Measurements from ENCODE around the gene ITPRIP.

Gene ITPRIP

DNA sequence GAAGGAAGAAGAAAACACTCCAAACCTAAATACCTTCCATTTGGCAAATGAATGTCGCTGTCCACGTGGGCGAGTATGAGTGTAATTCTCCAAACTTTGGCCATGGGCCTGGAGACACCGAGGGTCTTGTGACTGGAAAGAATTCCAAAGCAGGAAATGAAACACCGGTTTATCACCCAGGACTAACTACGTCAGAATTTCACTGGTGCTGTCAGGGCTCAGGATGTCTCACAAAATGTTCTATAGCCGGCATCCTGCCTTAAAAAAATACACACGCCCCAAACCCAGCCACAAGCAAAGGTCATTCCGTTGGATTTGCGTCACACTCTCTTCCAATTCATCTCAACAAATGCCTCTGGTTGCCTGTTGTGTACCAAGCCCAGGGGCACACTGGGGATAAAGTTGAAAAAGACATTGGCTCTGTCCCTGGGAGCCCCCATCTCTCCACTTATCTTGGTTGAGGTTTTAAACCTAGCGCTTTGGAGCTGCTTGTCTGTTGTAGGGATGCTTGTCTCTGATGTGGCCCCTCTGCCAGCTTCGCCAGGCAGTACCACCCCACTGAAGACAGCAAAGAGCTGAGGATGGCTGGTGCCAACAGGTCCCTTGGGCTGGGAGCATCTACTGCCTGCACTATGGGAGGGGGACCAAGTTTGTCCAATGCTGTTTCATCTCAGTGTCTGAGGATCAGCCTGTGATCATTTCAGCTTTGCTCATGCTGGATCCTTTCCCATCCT, 38.1 kb downstream of the ITPRIP start:
- Histone ChIP-seq H3K4me3 (ENCODE audit: insufficient read depth, low read depth, low read length, poor library complexity, severe bottlenecking) (no peak overlapping the region), H3K27ac (ENCODE audit: insufficient read depth, low read length, poor library complexity, severe bottlenecking) (no peak overlapping the region), H3K27me3 (replicated peaks; ENCODE audit: control insufficient read depth, insufficient read depth, low read length, poor library complexity, severe bottlenecking) (no peaks in the 10 kb centered on the region), H3K4me1 (ENCODE audit: control insufficient read depth, insufficient read depth, low read length, poor library complexity, severe bottlenecking) (no peaks in the 10 kb centered on the region), H3K9me3 (ENCODE audit: control insufficient read depth, low read length) (no peaks in the 10 kb centered on the region), H3K36me3 (ENCODE audit: control insufficient read depth, insufficient read depth, low read length) (no peaks in the 10 kb centered on the region)
- DNase-seq, result no peak

DNA sequence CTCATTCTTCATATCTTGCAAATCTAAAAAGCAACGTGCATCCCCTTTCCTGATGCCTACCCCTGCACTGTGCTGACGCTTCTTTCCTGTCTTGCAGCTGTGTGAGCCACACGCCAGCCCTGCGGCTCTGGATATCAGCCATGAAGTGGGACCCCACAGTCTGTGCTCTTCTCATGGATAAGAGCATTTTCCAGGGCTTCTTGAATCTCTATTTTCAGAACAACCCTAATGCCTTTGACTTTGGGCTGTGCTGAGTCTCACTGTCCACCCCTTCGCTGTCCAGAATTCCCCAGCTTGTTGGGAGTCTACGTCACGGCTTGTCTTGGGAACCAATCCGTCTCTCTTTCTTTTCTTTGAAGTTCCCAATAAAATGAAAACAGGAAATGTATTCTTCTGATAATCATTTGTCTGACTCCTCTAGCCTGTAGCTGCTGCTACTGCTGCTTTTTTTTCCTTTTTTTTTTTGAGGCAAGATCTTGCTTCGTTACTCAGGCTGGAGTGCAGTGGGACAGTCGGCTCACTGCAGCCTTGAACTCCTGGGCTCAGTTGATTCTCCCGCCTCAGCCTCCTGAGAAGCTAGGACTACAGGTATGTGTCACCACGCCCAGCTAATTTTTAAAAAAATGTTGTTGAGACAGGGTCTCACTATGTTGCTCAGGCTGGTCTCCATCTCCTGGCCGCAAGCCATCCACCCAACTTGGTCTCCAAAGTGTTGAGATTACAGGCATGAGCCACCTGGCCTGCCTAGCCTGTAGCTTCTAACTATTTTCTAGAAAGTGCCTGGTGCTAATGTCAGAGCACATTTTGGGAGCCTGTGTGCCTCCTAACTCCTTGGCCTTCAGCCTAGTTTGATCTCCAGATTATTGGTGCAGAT, 39.0 kb downstream of the ITPRIP start:
- no peaks in the 10 kb centered on the region for H3K4me1 ChIP-seq (ENCODE audit: control insufficient read depth, insufficient read depth, low read length, poor library complexity, severe bottlenecking)
- no peak overlapping the region for H3K27ac ChIP-seq (ENCODE audit: insufficient read depth, low read length, poor library complexity, severe bottlenecking)
- no peaks in the 10 kb centered on the region for H3K36me3 ChIP-seq (ENCODE audit: control insufficient read depth, insufficient read depth, low read length)
- no peaks in the 10 kb centered on the region for H3K9me3 ChIP-seq (ENCODE audit: control insufficient read depth, low read length)
- no peaks in the 10 kb centered on the region for H3K27me3 ChIP-seq (replicated peaks; ENCODE audit: control insufficient read depth, insufficient read depth, low read length, poor library complexity, severe bottlenecking)
- DNase-seq, result no peak
- H3K4me3 ChIP-seq (ENCODE audit: insufficient read depth, low read depth, low read length, poor library complexity, severe bottlenecking), result no peak overlapping the region

DNA sequence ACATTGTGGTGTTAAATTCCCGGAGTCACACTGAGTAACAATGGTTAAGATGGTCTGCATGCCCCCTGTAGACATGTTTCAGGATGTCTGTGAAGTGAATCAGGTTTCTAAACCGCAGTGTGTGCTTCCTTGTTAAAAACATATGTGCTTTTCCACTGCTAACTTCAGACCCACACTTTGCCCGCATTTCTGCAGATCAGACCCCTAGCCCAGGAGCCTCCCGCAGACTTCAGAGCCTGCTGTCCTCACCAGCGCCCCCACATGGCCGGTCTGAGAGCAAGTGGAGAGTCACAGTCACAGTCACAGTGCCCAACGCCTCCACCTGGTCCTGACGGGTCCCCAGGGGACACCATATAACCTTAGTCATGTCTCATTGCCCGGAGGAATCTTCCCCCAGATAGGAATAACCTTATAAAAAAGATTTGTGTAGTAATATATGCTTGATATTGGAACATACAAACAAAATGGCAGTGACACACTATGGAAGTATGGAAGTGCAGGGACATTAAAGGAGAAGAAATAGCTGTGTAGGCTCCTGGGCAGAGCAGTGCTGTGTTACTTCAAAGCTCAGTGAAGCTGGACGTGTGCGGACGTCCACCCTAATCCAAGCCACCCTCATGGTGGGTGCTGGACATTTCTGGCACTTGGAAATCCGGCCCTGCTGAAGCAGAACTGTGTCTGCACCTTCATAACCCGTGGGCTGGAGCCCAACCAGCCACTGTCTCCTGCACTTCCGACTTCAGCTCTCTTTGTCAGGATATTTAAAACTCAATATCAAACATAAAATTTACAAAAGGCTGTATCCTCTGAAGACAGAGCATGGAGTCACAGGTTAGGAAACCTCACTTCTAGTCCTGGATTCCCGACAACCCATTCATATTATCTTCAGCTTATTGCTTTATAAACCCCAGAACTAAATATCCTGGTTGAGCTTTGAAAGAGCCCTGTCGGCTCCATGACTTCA, 40.3 kb downstream of the ITPRIP start:
- Histone ChIP-seq H3K4me1 (ENCODE audit: control insufficient read depth, insufficient read depth, low read length, poor library complexity, severe bottlenecking) (no peaks in the 10 kb centered on the region), H3K9me3 (ENCODE audit: control insufficient read depth, low read length) (no peaks in the 10 kb centered on the region), H3K36me3 (ENCODE audit: control insufficient read depth, insufficient read depth, low read length) (no peaks in the 10 kb centered on the region), H3K27ac (ENCODE audit: insufficient read depth, low read length, poor library complexity, severe bottlenecking) (no peak overlapping the region), H3K4me3 (ENCODE audit: insufficient read depth, low read depth, low read length, poor library complexity, severe bottlenecking) (no peak overlapping the region), H3K27me3 (replicated peaks; ENCODE audit: control insufficient read depth, insufficient read depth, low read length, poor library complexity, severe bottlenecking) (no peaks in the 10 kb centered on the region)
- DNase-seq, result peak in 1 of 3 donors; percentile 17

DNA sequence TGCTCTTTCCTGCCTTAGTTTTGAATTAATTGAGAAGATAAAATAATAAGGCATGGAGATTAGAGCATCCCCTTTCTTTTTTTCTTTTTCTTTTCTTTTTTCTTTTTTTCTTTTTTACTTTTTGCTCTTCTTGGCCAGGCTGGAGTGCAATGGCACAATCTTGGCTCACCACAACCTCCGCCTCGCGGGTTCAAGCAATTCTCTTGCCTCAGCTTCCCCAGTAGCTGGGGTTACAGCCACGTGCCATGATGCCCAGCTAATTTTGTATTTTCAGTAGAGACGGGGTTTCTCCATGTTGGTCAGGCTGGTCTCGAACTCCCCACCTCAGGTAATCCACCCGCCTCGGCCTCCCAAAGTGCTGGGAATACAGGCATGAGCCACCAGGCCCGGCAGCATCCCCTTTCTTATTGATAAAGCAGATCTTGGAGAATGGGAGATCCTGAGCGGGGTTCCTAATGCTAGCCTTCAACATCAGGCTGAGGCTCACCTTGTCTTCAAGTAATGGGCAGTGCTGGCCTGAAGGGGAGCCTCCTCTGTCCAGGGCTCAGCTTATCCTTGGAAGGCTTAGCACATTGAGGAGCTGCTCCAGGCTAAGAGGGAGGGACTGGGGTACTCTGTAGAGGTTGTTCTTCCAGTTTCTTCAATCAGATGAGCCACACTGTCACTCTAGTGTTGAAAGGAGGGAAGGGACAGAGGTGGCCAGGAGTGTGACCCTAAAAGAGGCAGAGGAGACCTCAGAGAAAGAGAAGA, 41.4 kb downstream of the ITPRIP start:
- Histone ChIP-seq H3K9me3 (ENCODE audit: control insufficient read depth, low read length) (no peaks in the 10 kb centered on the region), H3K36me3 (ENCODE audit: control insufficient read depth, insufficient read depth, low read length) (no peaks in the 10 kb centered on the region), H3K4me1 (ENCODE audit: control insufficient read depth, insufficient read depth, low read length, poor library complexity, severe bottlenecking) (no peaks in the 10 kb centered on the region)

DNA sequence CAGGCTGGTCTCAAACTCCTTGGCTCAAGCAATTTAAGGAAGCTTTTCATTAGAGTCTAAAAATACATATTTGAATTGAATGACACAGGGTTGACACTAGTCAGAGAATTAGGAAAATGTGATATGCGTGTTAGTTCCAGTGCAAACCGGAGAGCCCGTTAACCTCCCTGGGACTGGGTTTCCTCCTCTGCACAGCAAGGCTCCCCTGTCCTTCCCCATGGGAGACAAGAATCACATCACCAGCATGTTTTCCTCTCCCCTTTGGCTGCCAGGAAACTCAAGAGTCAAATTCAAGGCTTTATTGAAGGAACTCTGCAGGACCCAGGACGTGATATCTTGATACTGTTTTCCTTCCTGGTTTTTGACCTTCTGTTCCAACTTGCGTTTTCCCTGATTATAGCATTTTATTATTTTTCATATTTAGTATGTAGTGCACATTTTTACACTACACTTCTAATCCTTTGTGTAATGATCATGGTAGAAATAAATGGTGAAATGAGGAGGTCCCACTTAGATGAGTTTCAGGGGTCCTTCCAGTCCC, 44.4 kb downstream of the ITPRIP start:
- Histone ChIP-seq H3K4me1 (ENCODE audit: control insufficient read depth, insufficient read depth, low read length, poor library complexity, severe bottlenecking) (peaks cover 2% of the 10 kb centered on the region), H3K4me3 (ENCODE audit: insufficient read depth, low read depth, low read length, poor library complexity, severe bottlenecking) (no peak overlapping the region), H3K36me3 (ENCODE audit: control insufficient read depth, insufficient read depth, low read length) (no peaks in the 10 kb centered on the region), H3K9me3 (ENCODE audit: control insufficient read depth, low read length) (no peaks in the 10 kb centered on the region), H3K27me3 (replicated peaks; ENCODE audit: control insufficient read depth, insufficient read depth, low read length, poor library complexity, severe bottlenecking) (peaks cover 5% of the 10 kb centered on the region), H3K27ac (ENCODE audit: insufficient read depth, low read length, poor library complexity, severe bottlenecking) (no peak overlapping the region)
- no peak for DNase-seq

More for the DNA sequence above, 41.4 kb downstream of the ITPRIP start:
- Histone ChIP-seq H3K27ac (ENCODE audit: insufficient read depth, low read length, poor library complexity, severe bottlenecking) (no peak overlapping the region), H3K4me3 (ENCODE audit: insufficient read depth, low read depth, low read length, poor library complexity, severe bottlenecking) (no peak overlapping the region), H3K27me3 (replicated peaks; ENCODE audit: control insufficient read depth, insufficient read depth, low read length, poor library complexity, severe bottlenecking) (no peaks in the 10 kb centered on the region)
- no peak for DNase-seq

DNA sequence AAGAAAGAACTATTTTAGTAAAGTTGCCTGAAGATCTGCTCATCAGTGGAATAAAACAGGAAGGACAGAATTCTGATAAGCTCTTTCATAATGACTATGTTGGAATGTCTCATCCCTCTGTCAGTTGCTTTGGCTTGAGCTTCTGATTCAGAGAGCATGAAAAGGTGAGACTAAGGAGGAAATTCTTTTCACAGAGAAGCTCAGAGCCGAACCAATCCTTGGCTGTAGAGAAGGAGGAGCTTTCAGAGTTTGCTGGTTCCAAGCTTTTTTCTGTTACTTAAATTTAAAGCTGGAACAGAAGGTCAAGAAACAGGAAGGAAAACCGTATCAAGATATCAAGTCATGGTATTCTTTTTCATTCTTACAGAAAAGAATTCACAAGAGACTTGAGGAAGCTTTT, 45.3 kb downstream of the ITPRIP start:
- no peaks in the 10 kb centered on the region for H3K36me3 ChIP-seq (ENCODE audit: control insufficient read depth, insufficient read depth, low read length)
- peaks cover 2% of the 10 kb centered on the region for H3K4me1 ChIP-seq (ENCODE audit: control insufficient read depth, insufficient read depth, low read length, poor library complexity, severe bottlenecking)
- no peak overlapping the region for H3K4me3 ChIP-seq (ENCODE audit: insufficient read depth, low read depth, low read length, poor library complexity, severe bottlenecking)
- no peak overlapping the region for H3K27ac ChIP-seq (ENCODE audit: insufficient read depth, low read length, poor library complexity, severe bottlenecking)
- DNase-seq, result no peak
- H3K9me3 ChIP-seq (ENCODE audit: control insufficient read depth, low read length), result no peaks in the 10 kb centered on the region
- peaks cover 5% of the 10 kb centered on the region for H3K27me3 ChIP-seq (replicated peaks; ENCODE audit: control insufficient read depth, insufficient read depth, low read length, poor library complexity, severe bottlenecking)

DNA sequence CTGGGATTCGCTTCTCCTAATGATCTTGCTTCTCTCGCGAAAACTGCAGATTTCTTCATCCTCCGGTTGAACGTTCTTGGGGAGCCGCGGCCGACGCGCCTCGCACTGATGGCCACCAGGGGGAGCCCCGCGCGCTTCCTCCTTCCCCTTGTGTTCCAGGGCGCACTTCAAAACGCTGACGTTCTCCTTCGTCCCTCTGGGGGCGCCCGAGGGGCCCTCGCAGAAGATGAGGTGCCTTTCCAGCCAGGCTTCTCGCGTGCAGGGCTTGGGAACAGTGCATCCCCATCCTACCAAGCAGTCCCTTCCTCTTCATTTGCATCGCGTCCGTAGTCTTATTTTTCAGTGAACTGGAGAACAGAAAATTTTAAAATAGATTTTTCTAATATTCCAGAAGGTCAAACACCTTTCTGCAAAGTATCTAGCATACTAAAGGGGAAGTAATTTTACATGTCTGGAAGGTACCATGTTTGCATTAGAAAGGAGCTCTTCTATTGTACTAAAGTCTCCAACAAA, 46.8 kb downstream of the ITPRIP start:
- peak; percentile 69 to 82 (median 77) for DNase-seq
- Histone ChIP-seq H3K36me3 (ENCODE audit: control insufficient read depth, insufficient read depth, low read length) (no peaks in the 10 kb centered on the region), H3K4me3 (ENCODE audit: insufficient read depth, low read depth, low read length, poor library complexity, severe bottlenecking) (no peak overlapping the region), H3K4me1 (ENCODE audit: control insufficient read depth, insufficient read depth, low read length, poor library complexity, severe bottlenecking) (peaks cover 2% of the 10 kb centered on the region), H3K27me3 (replicated peaks; ENCODE audit: control insufficient read depth, insufficient read depth, low read length, poor library complexity, severe bottlenecking) (peaks cover 5% of the 10 kb centered on the region), H3K27ac (ENCODE audit: insufficient read depth, low read length, poor library complexity, severe bottlenecking) (no peak overlapping the region), H3K9me3 (ENCODE audit: control insufficient read depth, low read length) (no peaks in the 10 kb centered on the region)

DNA sequence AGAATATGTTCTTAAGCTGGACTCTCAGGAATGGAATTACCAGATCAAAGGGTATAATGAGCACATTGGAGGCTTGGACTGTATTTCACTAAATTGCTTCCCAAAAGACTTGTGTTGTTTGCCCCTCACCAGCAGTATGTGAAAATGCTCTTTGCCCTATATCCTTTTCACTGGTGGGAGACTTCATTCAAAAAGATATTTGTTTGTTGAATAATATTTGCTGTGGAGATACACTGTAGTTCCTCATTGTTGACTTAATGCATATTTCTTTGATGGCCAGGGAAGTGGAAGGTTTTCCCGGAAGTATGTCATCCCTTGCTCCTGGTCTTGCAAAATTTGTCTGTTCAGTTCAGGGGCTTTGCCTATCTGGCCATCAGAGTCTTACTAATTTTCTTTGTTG, 49.9 kb downstream of the ITPRIP start:
- DNase-seq, result no peak
- H3K4me1 ChIP-seq (ENCODE audit: control insufficient read depth, insufficient read depth, low read length, poor library complexity, severe bottlenecking), result peaks cover 2% of the 10 kb centered on the region
- no peaks in the 10 kb centered on the region for H3K36me3 ChIP-seq (ENCODE audit: control insufficient read depth, insufficient read depth, low read length)
- no peak overlapping the region for H3K27ac ChIP-seq (ENCODE audit: insufficient read depth, low read length, poor library complexity, severe bottlenecking)
- no peaks in the 10 kb centered on the region for H3K9me3 ChIP-seq (ENCODE audit: control insufficient read depth, low read length)
- peaks cover 5% of the 10 kb centered on the region for H3K27me3 ChIP-seq (replicated peaks; ENCODE audit: control insufficient read depth, insufficient read depth, low read length, poor library complexity, severe bottlenecking)
- no peak overlapping the region for H3K4me3 ChIP-seq (ENCODE audit: insufficient read depth, low read depth, low read length, poor library complexity, severe bottlenecking)

DNA sequence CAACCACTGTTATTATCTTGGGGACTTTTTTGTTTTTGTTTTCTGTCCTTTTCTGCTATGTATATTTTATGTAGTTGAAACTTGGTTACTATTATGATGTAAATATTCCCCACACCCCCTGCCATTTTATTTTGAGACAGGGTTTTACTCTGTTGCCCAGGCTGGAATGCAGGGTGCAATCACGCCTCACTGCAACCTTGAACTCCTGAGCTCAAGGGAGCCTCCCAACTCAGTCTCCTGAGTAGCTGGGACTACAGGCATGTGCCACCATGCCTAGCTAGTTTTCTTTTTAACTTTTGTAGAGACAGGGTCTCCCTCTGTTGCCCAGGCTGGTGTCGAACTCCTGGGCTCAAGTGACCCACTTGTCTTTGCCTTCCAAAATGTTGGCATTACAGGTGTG, 51.3 kb downstream of the ITPRIP start:
- Histone ChIP-seq H3K4me1 (ENCODE audit: control insufficient read depth, insufficient read depth, low read length, poor library complexity, severe bottlenecking) (peaks cover 2% of the 10 kb centered on the region), H3K4me3 (ENCODE audit: insufficient read depth, low read depth, low read length, poor library complexity, severe bottlenecking) (no peak overlapping the region), H3K36me3 (ENCODE audit: control insufficient read depth, insufficient read depth, low read length) (no peaks in the 10 kb centered on the region), H3K9me3 (ENCODE audit: control insufficient read depth, low read length) (no peaks in the 10 kb centered on the region), H3K27ac (ENCODE audit: insufficient read depth, low read length, poor library complexity, severe bottlenecking) (no peak overlapping the region), H3K27me3 (replicated peaks; ENCODE audit: control insufficient read depth, insufficient read depth, low read length, poor library complexity, severe bottlenecking) (peaks cover 5% of the 10 kb centered on the region)
- DNase-seq, result no peak
